ENCODE results near the gene TMEM115.
"Not testable (repeated sequence)": the region's sequence is repeated elsewhere in the genome, so short reads cannot be mapped to it uniquely, and the experiment has no call there.

TMEM115 gene

DNA sequence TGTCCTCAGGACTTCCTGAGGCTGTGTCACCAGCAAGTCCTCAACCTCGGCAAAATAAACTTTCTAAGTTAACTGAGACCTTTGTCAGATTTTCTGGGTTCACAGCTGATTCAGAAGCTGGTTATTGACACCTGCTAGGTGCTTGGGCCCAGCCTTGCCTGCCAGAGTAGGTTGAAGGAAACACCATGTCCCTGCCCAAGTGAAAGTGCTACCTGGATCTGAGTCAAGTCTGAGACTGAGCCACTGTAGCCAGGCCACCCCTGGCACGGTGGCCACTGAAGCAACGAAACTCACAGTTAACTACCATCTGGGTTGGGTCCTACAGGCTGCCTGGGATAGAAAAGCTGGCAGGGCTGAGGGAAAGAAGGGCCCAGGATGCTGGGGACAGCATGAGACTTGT lies 45.0 kb downstream of the TMEM115 start:
- DNase-seq = no peak

DNA sequence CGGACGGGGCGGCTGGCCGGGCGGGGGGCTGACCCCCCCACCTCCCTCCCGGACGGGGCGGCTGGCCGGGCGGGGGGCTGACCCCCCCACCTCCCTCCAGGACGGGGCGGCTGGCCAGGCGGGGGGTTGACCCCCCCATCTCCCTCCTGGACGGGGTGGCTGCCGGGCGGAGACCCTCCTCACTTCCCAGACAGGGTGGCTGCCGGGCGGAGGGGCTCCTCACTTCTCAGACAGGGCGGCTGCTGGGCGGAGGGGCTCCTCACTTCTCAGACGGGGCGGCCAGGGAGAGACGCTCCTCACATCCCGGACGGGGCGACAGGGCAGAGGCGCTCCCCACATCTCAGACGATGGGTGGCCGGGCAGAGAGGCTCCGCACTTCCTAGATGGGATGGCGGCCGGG lies 47.3 kb downstream of the TMEM115 start:
- DNase-seq = not testable (repeated sequence)
